Placental epithelial cell (primary cell): Measurements from ENCODE around the gene RADIL. TPM values are rescaled to one million over a fixed set of nuclear protein-coding genes. Genes with fewer than 3 reads are reported as not detected.

Experiments
- small RNA-seq: library from RNA; depleted of rRNA; stranded (forward); fragments of <200 nt; gene quantifications from one replicate; pipeline ENCODE3, GENCODE V24; 2012
- total RNA-seq: library from RNA; depleted of rRNA; stranded (reverse); fragments of >200 nt; gene quantifications from 2 replicates; pipeline ENCODE4 v1.2.3, GENCODE V29; 2012

RADIL gene, protein sequence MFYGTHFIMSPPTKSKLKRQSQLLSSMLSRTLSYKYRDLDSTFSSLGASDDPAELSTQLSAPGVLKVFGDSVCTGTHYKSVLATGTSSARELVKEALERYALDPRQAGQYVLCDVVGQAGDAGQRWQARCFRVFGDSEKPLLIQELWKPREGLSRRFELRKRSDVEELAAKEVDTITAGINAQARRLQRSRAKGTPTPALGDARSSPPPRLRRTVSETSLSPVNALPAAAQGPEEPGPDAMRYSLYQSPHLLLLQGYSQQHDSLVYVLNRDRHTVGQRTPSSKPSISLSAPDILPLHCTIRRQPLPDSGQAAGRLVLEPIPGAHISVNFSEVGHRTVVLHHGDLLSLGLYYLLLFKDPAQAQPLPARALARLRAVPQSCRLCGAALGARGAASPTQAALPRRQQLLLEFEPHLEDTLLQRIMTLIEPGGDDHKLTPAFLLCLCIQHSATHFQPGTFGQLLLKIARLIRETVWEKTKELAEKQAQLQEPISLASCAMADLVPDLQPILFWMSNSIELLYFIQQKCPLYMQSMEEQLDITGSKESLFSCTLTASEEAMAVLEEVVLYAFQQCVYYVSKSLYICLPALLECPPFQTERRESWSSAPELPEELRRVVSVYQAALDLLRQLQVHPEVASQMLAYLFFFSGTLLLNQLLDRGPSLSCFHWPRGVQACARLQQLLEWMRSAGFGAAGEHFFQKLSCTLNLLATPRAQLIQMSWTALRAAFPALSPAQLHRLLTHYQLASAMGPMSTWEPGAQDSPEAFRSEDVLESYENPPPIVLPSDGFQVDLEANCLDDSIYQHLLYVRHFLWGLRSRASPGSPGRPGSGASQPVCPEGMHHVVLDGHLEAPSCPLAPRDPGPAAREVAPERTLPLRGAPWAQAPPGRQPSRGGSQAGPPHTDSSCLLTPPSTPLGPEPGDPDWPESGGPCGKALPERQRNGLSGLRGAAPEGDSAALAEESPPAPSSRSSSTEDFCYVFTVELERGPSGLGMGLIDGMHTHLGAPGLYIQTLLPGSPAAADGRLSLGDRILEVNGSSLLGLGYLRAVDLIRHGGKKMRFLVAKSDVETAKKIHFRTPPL
- total RNA-seq, result under 0.01 TPM in 1 of 2 replicates, not detected in the other

DNA sequence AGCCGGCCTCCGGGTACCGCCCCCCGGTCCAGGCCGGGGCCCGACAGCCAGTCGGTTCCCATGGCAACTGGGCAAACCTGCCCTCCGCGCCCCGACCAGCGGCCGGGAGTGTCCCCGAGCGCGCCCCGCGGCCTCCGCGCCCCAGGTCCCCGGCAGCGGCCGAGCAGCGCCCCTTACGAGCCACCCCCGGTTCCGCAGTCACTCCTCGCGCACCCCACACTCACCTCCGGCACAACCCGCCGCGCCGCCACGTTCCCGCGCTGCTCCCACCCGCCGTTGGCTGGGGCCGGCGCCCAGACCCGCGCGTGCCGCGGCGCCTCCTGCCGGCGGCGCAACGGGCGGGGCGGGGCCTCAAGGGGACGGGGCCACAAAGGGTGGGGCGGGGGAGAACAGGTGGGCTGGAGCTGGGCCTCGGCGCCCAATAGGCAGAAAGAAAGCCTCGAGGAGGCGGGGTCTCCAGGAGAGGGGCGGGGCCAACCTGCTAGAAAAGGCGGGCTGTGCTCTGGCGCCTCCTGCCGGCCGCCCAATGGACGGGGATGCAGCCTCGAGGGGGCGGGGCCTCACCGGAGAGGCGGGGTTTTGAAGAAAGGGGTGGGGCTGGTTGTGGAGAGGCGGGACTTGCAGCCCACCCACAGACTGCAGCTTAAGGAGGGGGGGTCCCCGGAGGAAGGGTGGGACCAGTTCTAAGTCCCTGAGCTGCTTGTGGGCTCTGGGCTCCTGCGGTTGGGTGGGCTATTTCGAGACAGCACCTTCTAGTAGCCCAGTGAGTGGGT lies at the start of gene RADIL:
RADIL (minus strand) TSS at position 345 of the 773 bp plus-strand sequence. CDS start 5,577 bp downstream, outside the sequence.

DNA sequence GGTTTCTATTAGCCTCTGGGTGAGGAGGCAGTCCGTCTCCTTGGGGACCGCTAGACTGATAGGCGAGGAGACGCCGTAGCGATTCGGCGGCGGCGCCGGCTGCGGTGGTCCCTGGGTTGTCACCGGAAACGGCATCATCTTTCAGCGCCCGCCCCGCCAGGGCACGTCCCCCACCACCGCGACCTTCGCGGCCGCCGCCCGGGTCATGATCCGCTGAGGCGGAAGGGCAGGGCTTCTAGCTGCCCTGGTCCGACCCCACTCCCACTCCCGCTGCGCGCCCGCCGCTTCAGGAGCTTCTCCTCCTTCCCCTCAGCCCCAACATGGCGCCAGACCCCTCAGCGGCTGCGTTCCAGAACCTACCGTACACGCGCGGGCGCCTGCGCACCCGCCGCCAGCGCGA lies 21.8 kb downstream of the RADIL start, which contains the start of gene PAPOLB:
PAPOLB (minus strand) TSS at position 358 of the 400 bp plus-strand sequence; CDS start at position 138, 220 bp downstream.

DNA sequence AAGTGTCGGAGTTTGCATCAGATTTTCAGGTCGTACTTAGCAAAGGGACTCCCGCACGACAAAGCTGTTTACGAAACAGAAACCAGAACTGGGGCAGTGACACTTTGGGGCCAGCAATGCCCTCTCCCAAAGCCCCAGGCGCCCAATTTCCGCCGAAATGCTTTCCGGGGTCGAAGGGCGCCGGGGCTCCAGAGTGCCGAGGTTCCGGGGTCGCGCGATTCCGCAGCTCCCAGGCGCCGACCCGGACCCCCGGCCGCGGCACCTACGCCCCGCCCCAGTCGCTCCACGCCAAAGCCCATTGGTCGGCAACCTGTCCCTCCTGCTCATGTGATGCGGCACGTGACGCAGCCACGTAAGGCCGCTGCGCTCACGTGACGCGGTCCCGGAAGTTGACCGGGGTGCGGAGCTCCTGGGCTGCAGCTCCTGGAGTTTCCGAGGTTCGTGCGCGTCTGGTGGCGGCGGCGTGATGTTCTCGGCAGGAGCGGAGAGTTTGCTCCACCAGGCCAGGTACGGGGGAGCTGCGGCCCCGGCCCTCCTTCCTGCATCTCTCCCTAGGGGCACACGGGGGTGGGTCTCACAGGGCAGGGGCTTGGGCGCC lies 108.2 kb downstream of the RADIL start, which contains the start of gene AP5Z1:
AP5Z1 (plus strand) TSS at position 374 of the 598 bp plus-strand sequence; CDS start at position 467, 93 bp downstream.

Small RNAs within 50 kb of the gene (small RNA-seq; reads per million reads assigned to genes)
- not detected for gene MIR4656
- not detected for gene RF00019

Other genes with a start within 250 kb of the RADIL start
- gene FOXK1, start 201.4 kb downstream of the RADIL start, total RNA-seq, result 18.1 and 18.5 TPM in 2 replicates
- 23.6 and 31.2 TPM in 2 replicates for gene AP5Z1, start 108.1 kb downstream of the RADIL start, total RNA-seq
- not detected in 2 replicates for gene PAPOLB, start 21.7 kb downstream of the RADIL start, total RNA-seq
- gene MMD2, start 75.5 kb upstream of the RADIL start, total RNA-seq, result not detected in 2 replicates
- gene RBAK, start 162.1 kb upstream of the RADIL start, total RNA-seq, result 10.3 and 11.4 TPM in 2 replicates